Mucosa of descending colon (tissue), 3 donors: ENCODE data around the gene IL22RA1. TPM values are rescaled to one million over a fixed set of nuclear protein-coding genes. Genes with fewer than 3 reads are reported as not detected.
A peak's percentile ranks its signal among the peaks of the same experiment; 100 is the strongest.

ENCODE experiments used
- ATAC-seq: fragments of 200-7000 bp; cut with Tn5 transposase; one replicate; pipeline ENCODE4 v1.9.1; 2020; ENCODE audit warnings: mild to moderate bottlenecking, moderate library complexity
- DNase-seq, 3 donors: peaks; one replicate each; pipeline ENCODE4 v3.0.0-alpha.2; 2020
- H3K36me3 ChIP-seq: fragments of 200-600 bp; one replicate; pipeline ENCODE4 v1.8.0; 2021; ENCODE audit warnings: low read depth, mild to moderate bottlenecking
- H3K4me1 ChIP-seq: fragments of 200-600 bp; one replicate; pipeline ENCODE4 v1.8.0; 2021; ENCODE audit warnings: low read depth, mild to moderate bottlenecking
- H3K4me3 ChIP-seq: fragments of 200-600 bp; one replicate; pipeline ENCODE4 v1.8.0; 2021; ENCODE audit warnings: mild to moderate bottlenecking
- H3K9me3 ChIP-seq: fragments of 200-600 bp; one replicate; pipeline ENCODE4 v1.8.0; 2021; ENCODE audit warnings: mild to moderate bottlenecking
- CTCF ChIP-seq: fragments of 200-600 bp; IDR thresholded peaks from one replicate; pipeline ENCODE4 v1.8.0; 2022; ENCODE audit warnings: antibody characterized with exemption, mild to moderate bottlenecking
- intact Hi-C, 2 donors: fragments of 100-400 bp; cut with DNase I in 1 of 2; cut with micrococcal nuclease in 1 of 2; formaldehyde crosslinking; loops; one replicate each; pipeline versions ENCODE4 v1.11.0 to v1.11.1; 2022; cut with DNase I, micrococcal nuclease
- total RNA-seq, 3 donors: library from RNA; stranded (reverse); fragmentation: NEBNext Ultra II Directional in 2 of 3; extraction: Animal tissue kit (Norgen Biotek cat#: 25700) in 2 of 3; gene quantifications; one replicate each; pipeline versions ENCODE4 v1.2.1 to v1.2.4, GENCODE V29; 2021 to 2023
- donor health status: DM: no; HTN: no; CAD: no; lungs with moderate emphysema.
- donor health status: DM: no; HTN: no; CAD: no.
- donor health status: DM: no; HTN: yes; CAD: no.

IL22RA1 gene
- total RNA-seq, 3 donors from 2014 or later, result 13.8 to 43.1 (median 28.2) TPM

- DNase-seq, result no peak
- TF ChIP-seq CTCF, result no peak
- Histone ChIP-seq H3K4me3 (no peak overlapping the region), H3K36me3 (no peaks in the 10 kb centered on the region), H3K9me3 (no peaks in the 10 kb centered on the region), H3K4me1 (peaks cover 5% of the 10 kb centered on the region)
- intact Hi-C loops, result no loop called here
- ATAC-seq, result no peak
Observed at GRCh38 chr1:24103879-24104278, 39.1 kb downstream of the IL22RA1 start.

- ATAC-seq (no peak), DNase-seq (no peak)
- no peaks in the 10 kb centered on the region for H3K9me3 ChIP-seq
- H3K4me1 ChIP-seq, result peaks cover under 1% of the 10 kb centered on the region
- no peak for TF ChIP-seq CTCF
- no peak overlapping the region for H3K4me3 ChIP-seq
- intact Hi-C loops, result no loop called here
- H3K36me3 ChIP-seq, result no peaks in the 10 kb centered on the region
Observed at GRCh38 chr1:24103408-24103807, 39.5 kb downstream of the IL22RA1 start.

GRCh38 chr1:24102961-24103360, 40.0 kb downstream of the IL22RA1 start:
- ATAC-seq, result no peak
- no peaks in the 10 kb centered on the region for H3K4me1 ChIP-seq
- H3K36me3 ChIP-seq, result no peaks in the 10 kb centered on the region
- no peak for TF ChIP-seq CTCF
- H3K4me3 ChIP-seq, result no peak overlapping the region
- intact Hi-C loops, result no loop called here
- DNase-seq, result no peak
- no peaks in the 10 kb centered on the region for H3K9me3 ChIP-seq

GRCh38 chr1:24101796-24102586, 40.9 kb downstream of the IL22RA1 start:
- no peak overlapping the region for H3K4me3 ChIP-seq
- peak; percentile 75 for ATAC-seq
- TF ChIP-seq CTCF, result no peak

GRCh38 chr1:24100945-24101737, 41.8 kb downstream of the IL22RA1 start:
- no peak for TF ChIP-seq CTCF
- ATAC-seq (peak; percentile 39), DNase-seq (no peak)
- Histone ChIP-seq H3K9me3 (no peaks in the 10 kb centered on the region), H3K4me3 (no peak overlapping the region), H3K4me1 (no peaks in the 10 kb centered on the region), H3K36me3 (no peaks in the 10 kb centered on the region)
- intact Hi-C loops, result no loop called here

More at GRCh38 chr1:24101796-24102586, 40.9 kb downstream of the IL22RA1 start:
- Histone ChIP-seq H3K36me3 (no peaks in the 10 kb centered on the region), H3K4me1 (no peaks in the 10 kb centered on the region), H3K9me3 (no peaks in the 10 kb centered on the region)
- intact Hi-C loops, result no loop called here
- no peak for DNase-seq
